ENCODE data around the gene IL12RB2.

DNA sequence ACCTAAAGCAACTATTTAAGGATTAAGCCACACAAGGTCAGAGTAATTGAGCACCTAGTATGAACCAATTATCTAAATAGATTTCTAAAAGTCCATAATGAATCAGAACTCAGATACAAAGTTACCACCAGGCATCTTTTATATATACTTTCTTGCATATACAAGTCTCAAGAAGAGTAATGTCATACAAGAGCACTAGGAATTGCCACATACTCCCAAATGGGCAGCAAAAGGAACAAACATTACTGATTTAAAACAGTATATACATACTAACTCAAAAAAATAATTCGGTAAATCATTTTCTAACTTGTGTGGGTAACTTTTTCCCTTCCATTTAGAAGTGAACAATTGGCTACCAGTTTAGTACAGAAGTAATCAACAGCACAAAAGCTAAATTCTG is 100.5 kb downstream of the IL12RB2 start:
- TF ChIP-seq, protein P1, sequence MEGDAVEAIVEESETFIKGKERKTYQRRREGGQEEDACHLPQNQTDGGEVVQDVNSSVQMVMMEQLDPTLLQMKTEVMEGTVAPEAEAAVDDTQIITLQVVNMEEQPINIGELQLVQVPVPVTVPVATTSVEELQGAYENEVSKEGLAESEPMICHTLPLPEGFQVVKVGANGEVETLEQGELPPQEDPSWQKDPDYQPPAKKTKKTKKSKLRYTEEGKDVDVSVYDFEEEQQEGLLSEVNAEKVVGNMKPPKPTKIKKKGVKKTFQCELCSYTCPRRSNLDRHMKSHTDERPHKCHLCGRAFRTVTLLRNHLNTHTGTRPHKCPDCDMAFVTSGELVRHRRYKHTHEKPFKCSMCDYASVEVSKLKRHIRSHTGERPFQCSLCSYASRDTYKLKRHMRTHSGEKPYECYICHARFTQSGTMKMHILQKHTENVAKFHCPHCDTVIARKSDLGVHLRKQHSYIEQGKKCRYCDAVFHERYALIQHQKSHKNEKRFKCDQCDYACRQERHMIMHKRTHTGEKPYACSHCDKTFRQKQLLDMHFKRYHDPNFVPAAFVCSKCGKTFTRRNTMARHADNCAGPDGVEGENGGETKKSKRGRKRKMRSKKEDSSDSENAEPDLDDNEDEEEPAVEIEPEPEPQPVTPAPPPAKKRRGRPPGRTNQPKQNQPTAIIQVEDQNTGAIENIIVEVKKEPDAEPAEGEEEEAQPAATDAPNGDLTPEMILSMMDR (IDR thresholded peaks at IDR 0.05; ENCODE audit: low read length), result no peak
- TF ChIP-seq EZH2 (optimal IDR thresholded peaks at IDR 0.05; ENCODE audit: low read depth, low read length), result no peak

Data from MM.1S (cell line).